Activated T-cell treated with anti-CD3 and anti-CD28 coated beads, Interleukin-2, amount 50 U/mL, for 48 hours (primary cell): ENCODE data around the gene MYO1F.
A peak's percentile ranks its signal among the peaks of the same experiment; 100 is the strongest.
"Not testable (repeated sequence)": the region's sequence is repeated elsewhere in the genome, so short reads cannot be mapped to it uniquely, and the experiment has no call there.

Source experiments
- DNase-seq, 2 experiments: peaks; one replicate each; pipeline ENCODE4 v3.0.0-alpha.2; 2020

MYO1F gene

GRCh38 chr19:8561075-8561764 is 16.0 kb downstream of the MYO1F start:
- no peak for DNase-seq

DNA sequence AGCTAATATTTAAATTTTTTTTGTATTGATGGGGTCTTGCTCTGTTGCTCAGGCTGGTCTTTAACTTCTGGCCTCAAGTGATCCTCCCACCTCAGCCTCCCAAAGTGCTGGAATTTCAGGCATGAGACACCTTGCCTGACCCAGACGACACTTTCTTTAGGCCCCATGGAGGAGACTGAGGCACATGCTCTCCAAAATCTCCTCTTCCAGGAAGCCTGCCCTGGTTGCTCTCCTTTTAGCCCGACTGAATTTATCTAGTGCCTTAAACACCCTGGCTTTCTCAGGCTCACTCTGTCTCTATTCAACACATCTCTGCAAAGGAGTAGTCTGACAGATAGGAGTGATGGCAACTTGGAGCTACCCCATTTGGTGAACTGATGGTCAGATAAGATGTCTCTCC is 18.9 kb downstream of the MYO1F start:
- DNase-seq = no peak

DNA sequence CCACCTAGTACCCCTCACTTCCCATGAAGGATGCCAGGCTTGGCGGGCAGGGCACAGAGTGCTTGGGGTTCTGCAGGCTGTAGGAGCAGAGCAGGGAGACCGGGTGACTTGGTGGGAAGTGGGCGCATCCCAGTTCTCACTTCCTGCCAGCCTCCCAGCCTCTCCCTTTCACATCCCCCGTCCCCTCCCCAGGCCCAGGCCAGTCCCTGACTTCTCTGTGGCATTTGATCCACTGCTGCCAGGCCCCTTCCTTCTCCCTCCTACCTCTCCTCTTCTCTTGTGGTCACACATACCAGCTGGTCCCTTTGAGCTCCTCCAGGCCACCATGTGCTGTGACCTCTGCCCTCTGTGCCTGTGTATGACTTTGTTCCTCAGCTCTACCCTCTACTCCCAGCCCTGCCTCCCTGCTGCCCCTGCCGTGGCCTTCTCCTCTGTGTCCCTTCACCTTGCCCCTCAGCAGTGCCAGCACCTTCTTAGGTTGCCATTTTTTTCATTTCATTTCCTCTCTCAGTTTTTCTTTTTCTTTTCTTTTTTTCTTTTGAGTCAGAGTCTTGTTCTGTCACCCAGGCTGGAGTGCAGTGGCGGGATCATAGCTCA is 19.5 kb downstream of the MYO1F start:
- DNase-seq = no peak

DNA sequence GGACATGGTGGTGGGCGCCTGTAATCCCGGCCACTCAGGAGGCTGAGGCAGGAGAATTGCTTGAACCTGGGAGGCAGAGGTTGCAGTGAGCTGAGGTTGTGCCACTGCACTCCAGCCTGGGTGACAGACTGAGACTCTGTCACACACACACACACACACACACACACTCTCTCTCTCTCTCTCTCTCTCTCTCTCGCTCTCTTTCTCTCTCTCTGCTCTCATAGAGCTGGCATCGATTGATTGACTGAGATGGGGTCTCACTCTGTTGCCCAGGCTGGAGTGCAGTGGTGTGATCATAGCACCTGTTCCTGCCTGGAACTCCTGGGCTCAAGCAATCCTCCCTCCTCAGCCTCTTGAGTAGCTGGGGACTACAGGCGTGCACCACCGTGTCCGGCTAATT is 23.5 kb downstream of the MYO1F start:
- not testable (repeated sequence) for DNase-seq

- no peak for DNase-seq
These were observed 24.4 kb downstream of the MYO1F start for GRCh38 chr19:8552810-8553209.

DNA sequence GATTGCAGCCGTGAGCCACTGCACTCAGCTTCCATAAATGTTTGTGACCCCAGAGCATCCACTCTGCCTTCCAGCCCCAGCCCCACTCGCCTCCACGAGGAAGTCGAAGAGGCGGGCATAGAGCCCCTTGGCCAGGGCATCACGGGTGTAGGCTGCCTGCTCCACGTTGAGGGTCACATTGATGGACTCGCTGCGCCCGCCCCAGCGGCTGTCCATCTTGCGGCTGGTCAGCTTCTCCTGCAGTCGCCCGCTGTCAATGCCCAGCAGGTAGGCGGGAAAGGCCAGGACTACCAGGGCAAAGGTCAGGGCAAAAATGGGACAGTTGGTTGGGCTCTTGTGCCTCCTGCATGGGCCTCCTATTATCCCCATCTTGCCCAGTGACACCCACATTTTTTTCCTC is 27.2 kb downstream of the MYO1F start:
- DNase-seq = no peak

DNA sequence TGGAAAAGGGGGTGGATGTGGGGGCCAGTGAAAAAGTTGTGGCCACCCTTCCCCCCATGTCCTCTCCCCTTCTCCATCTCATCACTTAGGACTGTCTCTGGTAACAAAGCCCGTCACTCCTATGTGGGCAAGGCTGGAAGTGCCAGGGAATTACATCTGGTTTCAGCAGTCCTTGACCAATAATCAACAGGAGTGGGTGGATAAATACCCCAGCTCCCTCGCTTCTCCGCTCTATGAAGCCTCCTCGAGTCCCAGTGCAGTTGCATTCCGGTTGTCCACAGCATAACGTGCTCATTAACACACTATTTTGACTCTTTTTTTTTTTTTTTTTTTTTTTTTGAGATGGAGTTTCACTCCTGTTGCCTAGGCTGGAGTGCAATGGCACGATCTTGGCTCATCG is 31.5 kb downstream of the MYO1F start:
- DNase-seq = no peak

GRCh38 chr19:8544168-8544567 is 33.1 kb downstream of the MYO1F start:
- DNase-seq = no peak

DNA sequence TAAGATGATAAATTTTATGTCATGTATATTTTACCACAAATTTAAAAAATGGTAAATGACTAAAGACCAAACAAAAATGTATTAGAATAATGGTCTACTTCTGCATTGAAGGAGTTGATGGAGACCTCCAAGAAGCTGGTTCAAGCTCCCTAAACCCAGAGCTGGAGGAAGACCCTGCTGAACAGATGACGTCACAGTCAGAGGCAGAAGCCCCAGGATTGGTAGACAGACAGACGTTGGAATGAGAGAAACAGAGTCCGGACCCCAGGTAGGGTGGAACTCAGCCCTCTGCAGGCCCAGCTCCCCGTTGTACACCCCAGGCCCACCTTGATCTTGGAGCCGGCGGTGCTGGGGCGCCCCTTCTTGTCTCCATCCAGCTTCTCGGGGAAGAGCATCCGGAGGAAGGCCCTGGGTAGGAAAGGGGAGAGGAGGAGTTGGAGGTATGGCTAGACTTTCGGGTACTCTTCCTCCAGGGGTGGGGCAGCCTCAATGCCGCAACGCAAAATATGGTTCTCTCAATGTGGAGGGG is 37.6 kb downstream of the MYO1F start:
- DNase-seq = no peak

DNA sequence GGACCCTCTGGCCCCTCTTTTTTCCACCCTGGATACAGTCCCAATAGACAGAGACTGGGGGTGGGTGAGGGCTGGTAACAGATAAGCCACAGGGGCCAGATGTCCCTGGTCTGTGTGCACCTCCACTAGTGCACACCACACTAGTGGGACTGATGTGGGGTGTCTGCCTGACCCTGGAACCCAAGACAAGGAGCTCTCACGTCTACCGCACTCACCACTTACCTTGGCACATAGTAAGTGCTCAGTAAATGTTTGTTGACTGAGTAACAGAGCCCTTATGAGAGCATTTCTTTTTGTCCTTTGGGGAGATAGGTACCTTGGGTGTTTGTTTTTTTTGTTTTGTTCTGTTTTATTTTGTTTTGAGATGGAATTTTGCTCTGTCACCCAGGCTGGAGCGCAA is 40.1 kb downstream of the MYO1F start:
- DNase-seq = no peak

DNA sequence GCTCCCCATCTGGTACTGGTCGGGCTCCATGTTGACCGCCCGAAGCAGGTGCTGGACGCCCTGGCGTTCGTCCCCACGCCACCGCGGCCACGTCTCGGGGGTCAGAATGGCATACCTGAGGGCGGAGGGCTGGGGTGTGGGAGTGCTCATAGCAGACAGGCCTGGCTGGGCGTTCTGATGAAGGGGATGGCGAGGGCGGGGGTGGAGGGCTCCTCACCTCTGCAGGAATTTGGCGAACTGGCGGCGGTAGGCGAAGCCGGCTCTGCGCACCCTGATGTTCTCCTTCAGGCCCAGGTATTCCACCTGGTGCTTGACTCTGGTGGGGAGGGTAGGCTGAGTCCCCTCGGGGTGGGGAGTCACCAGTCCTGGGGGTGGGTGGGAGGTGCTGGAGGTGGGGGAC is 41.0 kb downstream of the MYO1F start:
- DNase-seq = no peak

- DNase-seq = no peak
These were observed 45.0 kb downstream of the MYO1F start for GRCh38 chr19:8532225-8532624.

DNA sequence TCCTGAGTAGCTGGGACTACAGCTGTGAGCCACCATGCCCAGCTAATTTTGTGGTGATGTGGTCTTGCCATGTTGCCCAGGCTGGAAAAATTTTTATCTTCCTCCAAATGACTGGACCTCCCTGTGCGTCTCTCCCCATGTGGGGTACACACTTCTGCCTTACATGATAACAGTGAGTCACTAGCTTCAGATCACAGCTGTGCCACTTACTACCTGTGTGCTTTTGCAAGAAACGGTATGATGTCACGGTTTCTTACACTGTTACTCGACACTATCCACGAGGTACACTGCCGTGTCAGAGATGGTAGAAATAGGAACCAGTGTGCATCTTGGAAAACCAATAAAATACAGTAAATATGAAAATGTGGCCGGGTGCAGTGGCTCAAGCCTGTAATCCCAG is 45.8 kb downstream of the MYO1F start:
- DNase-seq = no peak

DNA sequence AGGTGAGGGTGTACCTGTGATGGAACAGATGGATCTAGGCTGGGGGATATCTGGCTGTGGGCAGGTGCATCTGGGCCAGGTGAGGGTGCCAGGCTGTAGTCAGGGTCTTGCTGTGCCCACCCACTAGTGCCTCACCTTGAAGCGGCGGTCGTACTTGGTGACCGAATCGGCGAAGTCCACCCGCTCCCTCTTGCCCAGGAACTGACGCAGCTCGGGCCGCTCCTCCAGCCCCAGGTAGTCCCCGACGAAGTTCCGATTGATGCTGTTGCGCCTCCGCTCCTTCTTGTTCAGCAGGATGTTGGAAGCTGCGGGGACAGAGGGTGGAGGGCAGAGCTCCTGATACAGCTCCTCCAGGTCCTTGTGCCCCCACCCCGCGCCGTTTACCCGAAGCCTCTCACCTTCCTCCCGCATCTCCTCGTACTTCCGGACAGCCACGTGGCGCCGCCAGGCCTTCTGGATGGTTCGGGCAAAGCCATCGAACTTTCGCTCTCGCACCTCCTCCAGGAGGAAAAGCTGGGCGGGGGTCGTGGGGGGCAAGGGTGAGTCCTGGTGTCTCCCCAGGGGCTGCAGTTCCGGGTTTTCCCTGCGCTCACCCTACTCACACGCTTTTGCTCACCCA is 47.1 kb downstream of the MYO1F start:
- DNase-seq = no peak

- no peak for DNase-seq
These were observed 47.8 kb downstream of the MYO1F start for GRCh38 chr19:8529369-8530006.

DNA sequence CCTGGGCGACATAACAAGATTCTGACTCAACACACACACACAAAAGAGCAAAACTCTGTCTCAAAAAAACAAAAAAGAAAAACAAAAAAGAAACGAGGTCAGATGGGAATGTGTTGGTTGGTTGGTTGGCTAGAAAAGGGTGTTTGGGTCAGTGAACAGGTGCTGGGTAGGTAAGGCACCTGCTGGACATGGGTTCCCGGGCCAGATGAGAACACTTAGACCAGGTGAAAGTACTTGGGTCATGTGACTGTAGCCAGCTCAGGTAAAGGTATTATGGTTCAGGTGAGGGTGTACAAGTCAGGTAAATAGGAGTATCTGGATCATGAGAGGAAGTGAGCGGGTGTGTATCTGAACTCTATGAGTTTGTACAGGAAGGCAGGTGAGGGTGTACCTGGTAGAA is 48.7 kb downstream of the MYO1F start:
- DNase-seq = no peak

GRCh38 chr19:8526345-8527091 is 50.7 kb downstream of the MYO1F start:
- no peak for DNase-seq

DNA sequence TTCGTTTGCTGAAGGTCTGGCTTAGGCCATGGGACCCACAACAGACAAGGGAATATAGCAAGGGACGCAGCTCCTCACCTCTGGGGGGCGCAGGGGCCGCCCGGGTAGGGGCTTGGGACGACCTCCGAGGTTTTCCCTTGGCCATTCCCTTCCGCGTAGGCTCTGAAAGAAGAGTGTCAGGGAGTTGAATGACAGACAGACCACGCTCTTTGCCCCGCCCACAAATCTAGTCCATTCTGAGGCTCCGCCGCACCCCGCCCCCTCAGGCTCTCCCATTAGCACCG is 51.9 kb downstream of the MYO1F start:
- DNase-seq = no peak

DNA sequence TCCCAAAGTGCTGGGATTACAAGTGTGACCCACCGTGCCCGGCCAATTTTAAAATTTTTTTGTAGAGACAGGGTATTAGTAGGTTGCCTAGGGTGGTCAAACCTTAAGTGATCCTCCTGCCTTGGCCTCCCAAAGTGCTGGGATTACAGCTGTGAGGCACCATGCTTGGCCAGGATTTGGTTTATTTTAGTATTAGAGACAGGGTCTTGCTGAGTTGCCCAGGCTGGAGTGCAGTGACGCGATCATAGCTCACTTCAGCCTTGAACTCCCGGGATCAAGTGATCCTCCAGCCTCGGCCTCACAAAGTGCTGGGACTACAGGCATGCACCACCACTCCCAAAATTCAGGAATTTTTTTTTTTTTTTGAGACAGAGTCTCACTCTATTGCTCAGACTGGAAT is 57.9 kb downstream of the MYO1F start:
- DNase-seq = no peak

- DNase-seq = no peak
These were observed 58.7 kb downstream of the MYO1F start for GRCh38 chr19:8518536-8518935.

DNA sequence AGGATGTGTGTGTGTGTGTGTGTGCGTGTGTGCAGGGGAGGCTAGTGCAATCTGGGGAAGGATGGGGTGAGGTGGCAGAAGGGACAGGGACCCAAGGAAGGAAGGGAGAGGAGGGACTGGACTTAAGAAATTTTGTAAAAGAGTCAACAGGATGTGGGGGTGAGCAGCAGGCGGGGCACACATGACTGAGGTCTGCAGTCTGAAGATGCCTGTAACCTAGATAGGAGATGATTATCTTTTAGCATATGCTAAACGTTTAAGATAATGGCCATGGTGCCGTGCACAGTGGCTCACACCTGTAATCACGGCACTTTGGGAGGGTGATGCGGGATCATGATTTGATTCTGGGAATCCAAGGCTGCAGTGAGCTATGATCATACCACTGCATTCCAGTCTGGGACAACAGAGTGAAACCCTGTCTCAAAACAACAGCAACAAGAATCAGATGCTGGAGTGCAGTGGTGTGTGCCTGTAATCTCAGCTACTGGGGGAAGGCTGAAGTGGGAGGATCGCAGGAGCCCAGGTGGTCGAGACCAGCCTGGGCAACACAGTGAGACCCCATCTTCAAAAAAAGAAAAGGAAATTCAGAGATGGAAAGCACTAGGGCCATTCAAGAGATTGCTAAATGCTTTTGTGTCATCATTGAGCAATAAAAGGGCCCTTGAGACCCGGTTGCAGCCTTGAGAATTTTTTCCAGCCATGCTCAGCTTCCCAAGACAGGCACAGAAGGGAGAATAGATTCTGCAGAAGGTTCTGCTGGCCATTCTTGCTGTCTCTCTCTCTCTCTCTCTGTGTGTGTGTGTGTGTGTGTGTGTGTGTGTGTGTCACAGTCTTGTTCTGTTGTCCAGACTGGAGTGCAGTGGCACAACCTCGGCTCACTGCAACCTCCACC is 59.4 kb downstream of the MYO1F start:
- DNase-seq = peak; percentile 36 to 50

- peak; percentile 69 to 73 for DNase-seq
These were observed 61.9 kb downstream of the MYO1F start for GRCh38 chr19:8515317-8515716.
